Heart left ventricle (tissue), 16 donors: ENCODE measurements around the gene MAP1LC3B2. TPM values are rescaled to one million over a fixed set of nuclear protein-coding genes. Genes with fewer than 3 reads are reported as not detected.
A peak's percentile ranks its signal among the peaks of the same experiment; 100 is the strongest.

Source experiments
- ATAC-seq, 4 donors: fragments of 200-7000 bp; cut with Tn5 transposase; one replicate each; pipeline ENCODE4 v1.9.1; 2020 to 2022; ENCODE audit warnings: moderate library complexity in 4 of 4, mild to moderate bottlenecking in 3 of 4, moderate number of reproducible peaks in 1 of 4
- DNase-seq, 5 donors: peaks; one replicate each; pipeline ENCODE4 v3.0.0-alpha.2; 2020
- H3K27ac ChIP-seq, 12 donors: fragments of 200-600 bp; sonication (generic) in 4 of 12; one replicate each; pipeline versions ENCODE4 v1.5.0 to v1.8.0; 2016 to 2022; ENCODE audit warnings: mild to moderate bottlenecking in 2 of 12
- H3K27me3 ChIP-seq, 9 donors: fragments of 200-600 bp; sonication (generic) in 2 of 9; one replicate each; pipeline versions ENCODE4 v1.5.1 to v1.8.0; 2016 to 2022; ENCODE audit warnings: mild to moderate bottlenecking in 3 of 9
- H3K36me3 ChIP-seq, 9 donors: fragments of 200-600 bp; sonication (generic) in 2 of 9; one replicate each; pipeline versions ENCODE4 v1.5.0 to v1.8.0; 2018 to 2022; ENCODE audit warnings: mild to moderate bottlenecking in 2 of 9
- H3K4me1 ChIP-seq, 12 donors: fragments of 200-600 bp; sonication (generic) in 4 of 12; one replicate each; pipeline versions ENCODE4 v1.5.0 to v1.8.0; 2016 to 2022; ENCODE audit warnings: mild to moderate bottlenecking in 3 of 12
- H3K4me3 ChIP-seq, 12 donors: fragments of 200-600 bp; sonication (generic) in 4 of 12; one replicate each; pipeline versions ENCODE4 v1.5.0 to v1.8.0; 2017 to 2022; ENCODE audit warnings: mild to moderate bottlenecking in 9 of 12, moderate library complexity in 4 of 12
- H3K9me3 ChIP-seq, 12 donors: fragments of 200-600 bp; sonication (generic) in 4 of 12; one replicate each; pipeline versions ENCODE4 v1.5.0 to v1.8.0; 2016 to 2022; ENCODE audit warnings: mild to moderate bottlenecking in 1 of 12
- CTCF ChIP-seq, 12 donors: fragments of 200-600 bp; sonication (generic) in 4 of 12; IDR thresholded peaks; one replicate each; pipeline versions ENCODE4 v1.5.0 to v1.8.0; 2018 to 2022; ENCODE audit warnings: antibody characterized with exemption in 12 of 12, mild to moderate bottlenecking in 5 of 12
- POLR2A ChIP-seq, 2 donors: fragments of 450-650 bp; IDR thresholded peaks; one replicate each; pipeline ENCODE4 v1.6.1; 2017; ENCODE audit warnings: antibody characterized with exemption in 2 of 2, mild to moderate bottlenecking in 2 of 2, moderate library complexity in 2 of 2
- WGBS, 4 donors: extraction: QIAGEN DNeasy Blood & Tissue Kit in 2 of 4; methylation state at CpG; one replicate each; pipeline versions ENCODE4 v1.1.5 to v1.1.7; 2013 to 2018; 5-methylcytosine and 5-hydroxymethylcytosine counted together
- intact Hi-C, 10 donors: fragments of 100-400 bp; cut with DNase I; formaldehyde crosslinking; loops; one replicate each; pipeline versions ENCODE4 v1.11.1 to v1.14.2; 2022
- polyA plus RNA-seq, 2 donors: library from polyadenylated mRNA; stranded (reverse); fragments of 200-250 nt; gene quantifications; one replicate each; pipeline ENCODE4 v1.2.3, GENCODE V29; 2013
- total RNA-seq, 9 donors: library from RNA; depleted of rRNA in 2 of 9; stranded (reverse); fragments of >200 nt in 2 of 9; fragmentation: NEBNext Ultra II Directional in 3 of 9; extraction: Animal tissue kit (Norgen Biotek cat#: 25700) in 3 of 9; gene quantifications; one replicate each; pipeline versions ENCODE4 v1.1.0 to v1.2.4, GENCODE V29; 2016 to 2023
- donor health status: ischemic (EF 13 %, LVEDD 7.1; RV severe dilation, severe dysfunction).
- donor health status: healthy with polysubstance abuse.
- donor health status: DM: no; HTN: yes; CAD: no.
- donor health status: DM: no; HTN: no; CAD: no.
- donor health status: ischemic (EF 25% LVEDD 6.9; RV normal size, moderate dysfunction).
- donor health status: ischemic (EF 25% LVEDD 5.7; RV mildly dilated, moderate dysfunction).
- donor health status: healthy.
- donor health status: DM: yes; HTN: yes; CAD: no.
- donor health status: ischemic (EF 35%, LVEDD 5.7; RV mildly dilated, moderate dysfunction).
- donor health status: nonischemic (EF 11% LVEDD 7.7; RV severe dilation, severe dysfunction).
- donor health status: DM: yes; HTN: yes; CAD: no.
- donor health status: PGD.
- donor health status: ischemic (EF 29% LVEDD 5.4; RV normal size, mild dysfunction).
- donor health status: nonischemic (EF 23%, LVEDD 6.1; RV moderate dilation, normal function).

Gene MAP1LC3B2
- total and polyA plus RNA-seq, 11 donors, result 0.91 to 5.4 (median 2.3) TPM

GRCh38 chr12:116537101-116537904 is 21.9 kb upstream of the MAP1LC3B2 start:
- Histone ChIP-seq H3K27ac (peak overlapping the region in 2 of 12 donors; percentile 26 to 84), H3K36me3 (no peaks in the 10 kb centered on the region), H3K4me1 (peaks cover 0 to 64% (median 24%) of the 10 kb centered on the region in 12 donors), H3K9me3 (no peaks in the 10 kb centered on the region), H3K4me3 (no peak overlapping the region), H3K27me3 (no peaks in the 10 kb centered on the region)
- DNase-seq (no peak), ATAC-seq (no peak)
- WGBS, 4 donors, result 78 to 89% (median 86%) methylated on average over 11 to 15 of the region's 15 CpGs
- TF ChIP-seq CTCF (IDR thresholded peaks at IDR 0.05) (no peak), POLR2A (IDR thresholded peaks at IDR 0.05) (no peak)
- intact Hi-C loops, result loop anchor here in 1 of 10 donors (10.0 kb wide), 1 partner anchor 83 kb away; no protein-coding TSS in a partner anchor

GRCh38 chr12:116538076-116538591 is 21.0 kb upstream of the MAP1LC3B2 start:
- H3K4me1 ChIP-seq, result peaks cover 0 to 59% (median 19%) of the 10 kb centered on the region in 12 donors
- H3K27me3 ChIP-seq, result no peaks in the 10 kb centered on the region
- H3K9me3 ChIP-seq, result no peaks in the 10 kb centered on the region
- WGBS, 4 donors, result 76 to 90% (median 85%) methylated on average over 1 of the region's 1 CpG
- H3K27ac ChIP-seq, result peak overlapping the region in 3 of 12 donors; percentile 23 to 84 (median 34)
- H3K4me3 ChIP-seq, result no peak overlapping the region
- TF ChIP-seq POLR2A (IDR thresholded peaks at IDR 0.05) (no peak), CTCF (IDR thresholded peaks at IDR 0.05) (no peak)
- no peaks in the 10 kb centered on the region for H3K36me3 ChIP-seq
- intact Hi-C loops, result loop anchor here in 1 of 10 donors (10.0 kb wide), 1 partner anchor 83 kb away; no protein-coding TSS in a partner anchor
- DNase-seq (no peak), ATAC-seq (no peak)

GRCh38 chr12:116538682-116539305 is 20.4 kb upstream of the MAP1LC3B2 start:
- DNase-seq (peak in 1 of 5 donors; percentile 31), ATAC-seq (peak in 2 of 4 donors; percentile 9 to 49)
- H3K4me3 ChIP-seq, result no peak overlapping the region
- intact Hi-C loops, result loop anchor here in 1 of 10 donors (10.0 kb wide), 1 partner anchor 84 kb away; no protein-coding TSS in a partner anchor
- no peaks in the 10 kb centered on the region for H3K36me3 ChIP-seq
- 68 to 74% (median 71%) methylated on average over 8 of the region's 8 CpGs for WGBS, 4 donors
- TF ChIP-seq CTCF (IDR thresholded peaks at IDR 0.05) (no peak), POLR2A (IDR thresholded peaks at IDR 0.05) (no peak)
- peak overlapping the region in 3 of 12 donors; percentile 23 to 84 (median 37) for H3K27ac ChIP-seq
- H3K9me3 ChIP-seq, result no peaks in the 10 kb centered on the region
- peaks cover 0 to 52% (median 17%) of the 10 kb centered on the region in 12 donors for H3K4me1 ChIP-seq
- no peaks in the 10 kb centered on the region for H3K27me3 ChIP-seq

- Histone ChIP-seq H3K36me3 (no peaks in the 10 kb centered on the region), H3K4me3 (no peak overlapping the region), H3K9me3 (no peaks in the 10 kb centered on the region), H3K4me1 (peaks cover 0 to 50% (median 17%) of the 10 kb centered on the region in 12 donors), H3K27me3 (no peaks in the 10 kb centered on the region), H3K27ac (peak overlapping the region in 6 of 12 donors; percentile 12 to 84 (median 31))
- intact Hi-C loops, result loop anchor here in 1 of 10 donors (10.0 kb wide), 1 partner anchor 85 kb away; no protein-coding TSS in a partner anchor
- WGBS, 4 donors, result 21 to 55% (median 41%) methylated on average over 1 of the region's 1 CpG
- ATAC-seq (peak in 2 of 4 donors; percentile 16 to 45), DNase-seq (no peak)
- TF ChIP-seq POLR2A (IDR thresholded peaks at IDR 0.05), result no peak
- no peak for TF ChIP-seq CTCF (IDR thresholded peaks at IDR 0.05)
These were observed 19.8 kb upstream of the MAP1LC3B2 start for GRCh38 chr12:116539361-116539771.
